Suppressor macrophage treated with lipopolysaccharide for 1 hour (primary cell): ENCODE measurements around the gene EFCC1.
A peak's percentile ranks its signal among the peaks of the same experiment; 100 is the strongest.

ENCODE experiments used
- DNase-seq, 3 donors: peaks; one replicate each; pipeline ENCODE4 v3.0.0-alpha.2; 2020 to 2022

The EFCC1 gene

GRCh38 chr3:129001101-129001805 lies at the start of gene EFCC1:
Gene EFCC1, plus strand, starts transcription at chr3:129001304. Its CDS starts 325 bp downstream, at chr3:129001629.
- DNase-seq: peak; percentile 52 to 69 (median 57)

- no peak for DNase-seq
Observed at GRCh38 chr3:128956440-128956839, 44.7 kb upstream of the EFCC1 start.

GRCh38 chr3:128965280-128965679 lies 35.8 kb upstream of the EFCC1 start:
- peak in 1 of 3 donors; percentile 7 for DNase-seq

GRCh38 chr3:128965818-128966217 lies 35.3 kb upstream of the EFCC1 start:
- DNase-seq: no peak

- DNase-seq: no peak
Observed at GRCh38 chr3:128967748-128968355, 33.3 kb upstream of the EFCC1 start.

GRCh38 chr3:128969993-128970739 lies 30.9 kb upstream of the EFCC1 start:
- peak; percentile 62 to 79 (median 69) for DNase-seq

- DNase-seq: peak; percentile 34 to 38 (median 36)
Observed at GRCh38 chr3:128970740-128971047, 30.4 kb upstream of the EFCC1 start.

GRCh38 chr3:128971421-128972100 lies 29.5 kb upstream of the EFCC1 start:
- DNase-seq: peak; percentile 52 to 62 (median 55)

- DNase-seq: peak; percentile 30 to 40 (median 33)
Observed at GRCh38 chr3:128973988-128974564, 27.0 kb upstream of the EFCC1 start.

- DNase-seq: no peak
Observed at GRCh38 chr3:128975276-128975675, 25.8 kb upstream of the EFCC1 start.

GRCh38 chr3:128983293-128984069 lies 17.6 kb upstream of the EFCC1 start:
- DNase-seq: no peak

GRCh38 chr3:128984596-128984995 lies 16.5 kb upstream of the EFCC1 start:
- DNase-seq: no peak

- DNase-seq: no peak
Observed at GRCh38 chr3:128987302-128988100, 13.6 kb upstream of the EFCC1 start.

GRCh38 chr3:128988286-128988685 lies 12.8 kb upstream of the EFCC1 start:
- DNase-seq: no peak

- DNase-seq: peak; percentile 56 to 76 (median 61)
Observed at GRCh38 chr3:128991355-128991895, 9.7 kb upstream of the EFCC1 start.

- DNase-seq: no peak
Observed at GRCh38 chr3:128992926-128993460, 8.1 kb upstream of the EFCC1 start.

- peak; percentile 79 to 91 (median 85) for DNase-seq
Observed at GRCh38 chr3:128993461-128994172, 7.5 kb upstream of the EFCC1 start, which contains the start of gene CFAP92. Gene CFAP92, minus strand, starts transcription at chr3:128994076. Its CDS starts 772 bp downstream, at chr3:128993304.

- no peak for DNase-seq
Observed at GRCh38 chr3:128994173-128994512, 7.0 kb upstream of the EFCC1 start.

GRCh38 chr3:128994581-128995546 lies 6.2 kb upstream of the EFCC1 start:
- no peak for DNase-seq
